ENCODE data around the gene SLC12A1.

The SLC12A1 gene

DNA sequence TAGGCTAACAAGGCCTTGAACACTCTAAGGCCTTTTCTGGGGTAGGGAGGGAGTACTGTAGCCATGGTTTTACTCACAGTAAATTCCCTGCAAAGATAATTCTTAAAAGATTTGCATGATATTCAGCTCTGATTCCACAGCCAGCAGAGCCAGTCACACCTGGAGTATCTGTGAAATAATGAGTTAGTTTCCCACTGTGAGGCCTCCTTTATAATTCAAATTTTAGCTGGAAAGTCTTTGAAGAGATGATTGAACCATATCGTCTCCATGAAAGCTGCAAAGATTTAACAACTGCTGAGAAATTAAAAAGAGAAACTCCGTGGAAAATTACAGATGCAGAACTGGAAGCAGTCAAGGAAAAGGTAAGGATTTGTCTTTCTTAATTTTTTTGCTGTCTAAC, 92.8 kb downstream of the SLC12A1 start:
- 2% methylated on average over 2 of the region's 2 CpGs for WGBS, 2 experiments
- no peak overlapping the region for H3K27ac ChIP-seq (ENCODE audit: insufficient read depth, low read depth, low read length, poor library complexity, severe bottlenecking)
- no peaks in the 10 kb centered on the region for H3K27me3 ChIP-seq (ENCODE audit: control insufficient read depth, insufficient read depth, low read length, poor library complexity, severe bottlenecking)
- H3K4me3 ChIP-seq (ENCODE audit: insufficient read depth, low read depth, low read length) = no peak overlapping the region
- H3K4me1 ChIP-seq (ENCODE audit: control insufficient read depth, insufficient read depth, low read length) = no peaks in the 10 kb centered on the region
- no peaks in the 10 kb centered on the region for H3K9me3 ChIP-seq (ENCODE audit: control insufficient read depth, low read length)
- no peaks in the 10 kb centered on the region for H3K36me3 ChIP-seq (ENCODE audit: control insufficient read depth, insufficient read depth, low read length)

DNA sequence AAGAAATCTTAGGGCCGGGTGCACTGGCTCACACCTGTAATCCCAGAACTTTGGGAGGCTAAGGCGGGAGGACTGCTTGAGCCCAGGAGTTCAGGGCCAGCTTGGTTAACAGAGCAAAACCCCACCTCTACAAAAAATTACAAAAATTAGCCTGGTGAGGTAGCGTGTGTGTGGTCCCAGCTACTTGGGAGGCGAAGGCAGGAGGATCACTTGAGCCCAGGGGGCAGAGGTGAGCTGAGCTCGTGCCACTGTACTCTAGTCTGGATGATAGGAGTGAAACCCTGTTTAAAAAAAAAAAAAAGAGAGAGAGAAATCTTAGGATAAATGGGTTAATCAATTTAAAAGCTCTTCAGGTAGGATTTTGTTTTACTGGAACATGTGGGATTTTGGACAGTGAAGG, 93.9 kb downstream of the SLC12A1 start:
- Histone ChIP-seq H3K4me1 (ENCODE audit: control insufficient read depth, insufficient read depth, low read length) (no peaks in the 10 kb centered on the region), H3K27me3 (ENCODE audit: control insufficient read depth, insufficient read depth, low read length, poor library complexity, severe bottlenecking) (no peaks in the 10 kb centered on the region), H3K36me3 (ENCODE audit: control insufficient read depth, insufficient read depth, low read length) (no peaks in the 10 kb centered on the region), H3K27ac (ENCODE audit: insufficient read depth, low read depth, low read length, poor library complexity, severe bottlenecking) (no peak overlapping the region), H3K9me3 (ENCODE audit: control insufficient read depth, low read length) (no peaks in the 10 kb centered on the region), H3K4me3 (ENCODE audit: insufficient read depth, low read depth, low read length) (no peak overlapping the region)
- 53 to 67% methylated on average over 5 of the region's 5 CpGs for WGBS, 2 experiments

DNA sequence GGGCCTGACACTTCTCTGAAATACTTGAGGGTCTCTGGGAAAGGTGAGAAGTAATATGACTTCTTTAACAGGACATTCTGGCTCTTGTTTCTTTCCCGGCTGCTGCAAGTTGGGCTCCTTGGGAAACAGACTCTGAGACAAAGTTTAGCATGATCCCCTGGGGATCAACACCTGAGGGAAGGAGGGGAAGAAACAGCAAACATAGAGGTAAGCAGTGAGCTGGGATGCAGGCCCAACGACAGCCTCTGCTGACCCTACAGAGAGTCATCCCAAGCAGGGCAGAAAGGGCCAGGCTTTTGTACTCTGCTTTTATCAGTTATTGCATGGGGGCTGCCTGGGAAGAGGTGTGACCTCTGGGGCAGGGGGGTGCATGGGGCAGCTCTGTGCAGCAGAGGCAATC, 98.3 kb downstream of the SLC12A1 start:
- no peaks in the 10 kb centered on the region for H3K36me3 ChIP-seq (ENCODE audit: control insufficient read depth, insufficient read depth, low read length)
- no peaks in the 10 kb centered on the region for H3K27me3 ChIP-seq (ENCODE audit: control insufficient read depth, insufficient read depth, low read length, poor library complexity, severe bottlenecking)
- no peak overlapping the region for H3K4me3 ChIP-seq (ENCODE audit: insufficient read depth, low read depth, low read length)
- H3K4me1 ChIP-seq (ENCODE audit: control insufficient read depth, insufficient read depth, low read length) = no peaks in the 10 kb centered on the region
- H3K27ac ChIP-seq (ENCODE audit: insufficient read depth, low read depth, low read length, poor library complexity, severe bottlenecking) = no peak overlapping the region
- WGBS, 2 experiments = 62 to 66% methylated on average over 2 of the region's 2 CpGs
- H3K9me3 ChIP-seq (ENCODE audit: control insufficient read depth, low read length) = no peaks in the 10 kb centered on the region

DNA sequence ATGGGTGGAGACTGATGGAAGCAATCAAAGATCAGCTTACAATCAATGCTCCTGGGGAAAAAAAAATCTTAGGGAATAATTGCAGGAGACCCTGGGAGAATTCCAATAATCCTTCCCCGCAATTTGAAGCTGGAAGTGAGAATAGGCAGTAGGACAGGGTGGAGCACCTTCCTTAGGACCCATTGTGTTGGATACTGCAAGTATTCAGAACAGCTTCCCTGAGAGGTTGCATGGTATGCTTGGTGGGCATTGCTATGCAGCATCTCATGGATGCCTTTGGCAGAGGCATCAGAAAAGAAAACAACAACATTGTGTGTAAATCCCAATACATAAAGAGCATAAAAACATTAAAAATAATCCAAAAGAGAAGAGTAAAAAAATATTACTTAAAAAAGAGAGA, 100.5 kb downstream of the SLC12A1 start:
- no peak overlapping the region for H3K4me3 ChIP-seq (ENCODE audit: insufficient read depth, low read depth, low read length)
- WGBS, 2 experiments = 62 to 75% methylated on average over 1 of the region's 1 CpG
- no peak overlapping the region for H3K27ac ChIP-seq (ENCODE audit: insufficient read depth, low read depth, low read length, poor library complexity, severe bottlenecking)
- H3K4me1 ChIP-seq (ENCODE audit: control insufficient read depth, insufficient read depth, low read length) = no peaks in the 10 kb centered on the region
- no peaks in the 10 kb centered on the region for H3K9me3 ChIP-seq (ENCODE audit: control insufficient read depth, low read length)
- no peaks in the 10 kb centered on the region for H3K27me3 ChIP-seq (ENCODE audit: control insufficient read depth, insufficient read depth, low read length, poor library complexity, severe bottlenecking)
- H3K36me3 ChIP-seq (ENCODE audit: control insufficient read depth, insufficient read depth, low read length) = no peaks in the 10 kb centered on the region

DNA sequence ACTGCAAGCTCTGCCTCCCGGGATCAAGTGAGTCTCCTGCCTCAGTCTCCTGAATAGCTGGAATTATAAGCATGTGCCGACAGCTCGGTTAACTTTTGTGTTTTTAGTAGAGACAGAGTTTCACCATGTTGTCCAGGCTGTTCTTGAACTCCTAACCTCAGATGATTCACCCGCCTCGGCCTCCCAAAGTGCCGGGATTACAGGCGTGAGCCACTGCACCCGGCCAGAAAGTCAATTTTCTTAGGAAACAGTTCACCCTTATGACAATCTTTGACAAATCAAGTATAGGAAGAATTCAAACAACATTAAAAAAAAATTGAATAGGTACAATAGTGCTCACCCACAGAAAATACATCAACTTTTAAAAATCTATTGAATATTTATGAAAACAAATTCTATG, 101.5 kb downstream of the SLC12A1 start:
- Histone ChIP-seq H3K36me3 (ENCODE audit: control insufficient read depth, insufficient read depth, low read length) (no peaks in the 10 kb centered on the region), H3K9me3 (ENCODE audit: control insufficient read depth, low read length) (no peaks in the 10 kb centered on the region), H3K4me1 (ENCODE audit: control insufficient read depth, insufficient read depth, low read length) (no peaks in the 10 kb centered on the region), H3K27ac (ENCODE audit: insufficient read depth, low read depth, low read length, poor library complexity, severe bottlenecking) (no peak overlapping the region), H3K27me3 (ENCODE audit: control insufficient read depth, insufficient read depth, low read length, poor library complexity, severe bottlenecking) (no peaks in the 10 kb centered on the region), H3K4me3 (ENCODE audit: insufficient read depth, low read depth, low read length) (no peak overlapping the region)
- 92 to 93% methylated on average over 8 of the region's 8 CpGs for WGBS, 2 experiments

DNA sequence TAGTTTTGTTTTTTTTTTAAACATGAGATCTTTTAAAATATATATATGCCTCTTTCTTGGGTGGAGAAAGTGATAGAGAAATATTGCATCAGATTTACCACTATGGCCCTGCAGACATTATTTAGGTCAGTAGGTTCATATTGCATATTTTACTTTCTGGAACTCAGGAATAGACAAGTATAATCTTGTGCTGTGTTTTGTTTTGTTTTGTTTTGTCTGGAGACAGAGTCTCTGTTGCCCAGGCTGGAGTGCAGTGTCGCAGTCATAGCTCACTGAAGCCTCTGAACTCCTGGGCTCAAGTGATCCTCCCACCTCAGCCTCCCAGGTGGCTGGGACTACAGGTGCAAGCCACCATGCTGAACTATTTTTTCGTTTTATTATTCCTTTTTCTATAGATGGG, 103.6 kb downstream of the SLC12A1 start:
- H3K27me3 ChIP-seq (ENCODE audit: control insufficient read depth, insufficient read depth, low read length, poor library complexity, severe bottlenecking) = no peaks in the 10 kb centered on the region
- H3K4me1 ChIP-seq (ENCODE audit: control insufficient read depth, insufficient read depth, low read length) = no peaks in the 10 kb centered on the region
- 92 to 94% methylated on average over 2 of the region's 2 CpGs for whole genome bisulfite sequencing, 2 experiments
- H3K36me3 ChIP-seq (ENCODE audit: control insufficient read depth, insufficient read depth, low read length) = no peaks in the 10 kb centered on the region
- H3K9me3 ChIP-seq (ENCODE audit: control insufficient read depth, low read length) = no peaks in the 10 kb centered on the region
- no peak overlapping the region for H3K27ac ChIP-seq (ENCODE audit: insufficient read depth, low read depth, low read length, poor library complexity, severe bottlenecking)
- no peak overlapping the region for H3K4me3 ChIP-seq (ENCODE audit: insufficient read depth, low read depth, low read length)

DNA sequence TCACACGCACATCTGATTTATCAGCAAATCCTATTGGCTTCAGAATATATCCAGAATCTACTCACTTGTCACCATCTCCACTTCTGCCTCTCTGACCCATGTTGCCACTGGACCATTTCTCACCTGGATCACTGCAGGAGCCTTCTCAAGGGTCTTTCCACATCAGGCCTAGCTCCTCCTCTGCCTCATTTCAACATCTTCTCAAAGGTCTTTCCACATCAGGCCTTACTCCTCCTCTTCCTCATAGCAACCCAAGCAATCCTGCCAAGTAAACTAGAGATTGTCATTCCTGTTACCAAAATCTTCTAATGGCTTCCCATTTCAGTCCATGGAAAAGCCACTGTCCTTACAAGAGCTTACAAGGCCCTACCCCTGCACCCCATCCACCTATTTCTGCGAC, 107.1 kb downstream of the SLC12A1 start:
- 93 to 95% methylated on average over 2 of the region's 2 CpGs for WGBS, 2 experiments
- no peaks in the 10 kb centered on the region for H3K4me1 ChIP-seq (ENCODE audit: control insufficient read depth, insufficient read depth, low read length)
- H3K27ac ChIP-seq (ENCODE audit: insufficient read depth, low read depth, low read length, poor library complexity, severe bottlenecking) = no peak overlapping the region
- H3K9me3 ChIP-seq (ENCODE audit: control insufficient read depth, low read length) = no peaks in the 10 kb centered on the region
- no peak overlapping the region for H3K4me3 ChIP-seq (ENCODE audit: insufficient read depth, low read depth, low read length)
- no peaks in the 10 kb centered on the region for H3K36me3 ChIP-seq (ENCODE audit: control insufficient read depth, insufficient read depth, low read length)
- H3K27me3 ChIP-seq (ENCODE audit: control insufficient read depth, insufficient read depth, low read length, poor library complexity, severe bottlenecking) = no peaks in the 10 kb centered on the region

DNA sequence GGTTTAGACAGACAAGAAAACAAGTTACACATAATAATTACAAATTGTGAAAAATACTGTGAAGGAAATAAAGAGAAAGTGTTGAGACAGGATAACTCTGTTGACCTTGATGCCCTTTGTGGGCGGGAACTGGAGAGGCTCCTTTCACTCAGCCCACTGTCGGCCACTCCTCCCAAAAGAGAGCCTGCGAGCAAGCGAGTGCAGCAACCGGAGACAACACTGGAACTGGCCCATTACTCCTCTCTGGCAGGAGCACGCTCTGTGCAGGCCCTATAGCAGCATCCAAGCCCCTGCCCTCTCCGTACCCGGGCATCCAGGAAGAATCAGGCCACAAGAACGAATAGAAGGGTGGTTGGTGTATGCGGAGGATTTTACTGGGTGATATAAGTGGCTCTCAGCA, 108.9 kb downstream of the SLC12A1 start:
- no peaks in the 10 kb centered on the region for H3K4me1 ChIP-seq (ENCODE audit: control insufficient read depth, insufficient read depth, low read length)
- no peaks in the 10 kb centered on the region for H3K36me3 ChIP-seq (ENCODE audit: control insufficient read depth, insufficient read depth, low read length)
- H3K4me3 ChIP-seq (ENCODE audit: insufficient read depth, low read depth, low read length) = no peak overlapping the region
- H3K9me3 ChIP-seq (ENCODE audit: control insufficient read depth, low read length) = no peaks in the 10 kb centered on the region
- H3K27me3 ChIP-seq (ENCODE audit: control insufficient read depth, insufficient read depth, low read length, poor library complexity, severe bottlenecking) = no peaks in the 10 kb centered on the region
- no peak overlapping the region for H3K27ac ChIP-seq (ENCODE audit: insufficient read depth, low read depth, low read length, poor library complexity, severe bottlenecking)
- 70% methylated on average over 10 of the region's 10 CpGs for WGBS, 2 experiments

DNA sequence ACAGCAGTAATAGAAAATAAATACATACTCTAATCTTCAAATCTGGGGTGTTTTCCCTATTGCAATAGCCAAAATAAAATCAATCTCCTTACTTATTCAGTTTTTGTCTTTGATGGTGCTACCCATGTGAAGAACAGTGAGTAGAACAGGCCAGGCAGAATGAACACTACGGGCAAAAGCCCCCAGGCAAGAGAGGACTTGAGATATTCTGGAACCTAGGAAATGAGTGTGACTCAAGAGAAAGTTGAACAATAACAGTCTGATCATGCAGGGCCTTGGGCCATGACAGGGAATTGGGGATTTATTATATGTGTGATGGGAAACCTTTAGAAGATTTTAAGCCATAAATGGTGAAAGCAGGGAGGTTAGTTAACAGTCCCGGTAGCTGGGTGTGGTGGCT, 111.1 kb downstream of the SLC12A1 start:
- H3K4me1 ChIP-seq (ENCODE audit: control insufficient read depth, insufficient read depth, low read length) = no peaks in the 10 kb centered on the region
- 96 to 97% methylated on average over 2 of the region's 2 CpGs for WGBS, 2 experiments
- no peaks in the 10 kb centered on the region for H3K36me3 ChIP-seq (ENCODE audit: control insufficient read depth, insufficient read depth, low read length)
- H3K4me3 ChIP-seq (ENCODE audit: insufficient read depth, low read depth, low read length) = no peak overlapping the region
- H3K27ac ChIP-seq (ENCODE audit: insufficient read depth, low read depth, low read length, poor library complexity, severe bottlenecking) = no peak overlapping the region
- no peaks in the 10 kb centered on the region for H3K9me3 ChIP-seq (ENCODE audit: control insufficient read depth, low read length)
- no peaks in the 10 kb centered on the region for H3K27me3 ChIP-seq (ENCODE audit: control insufficient read depth, insufficient read depth, low read length, poor library complexity, severe bottlenecking)

DNA sequence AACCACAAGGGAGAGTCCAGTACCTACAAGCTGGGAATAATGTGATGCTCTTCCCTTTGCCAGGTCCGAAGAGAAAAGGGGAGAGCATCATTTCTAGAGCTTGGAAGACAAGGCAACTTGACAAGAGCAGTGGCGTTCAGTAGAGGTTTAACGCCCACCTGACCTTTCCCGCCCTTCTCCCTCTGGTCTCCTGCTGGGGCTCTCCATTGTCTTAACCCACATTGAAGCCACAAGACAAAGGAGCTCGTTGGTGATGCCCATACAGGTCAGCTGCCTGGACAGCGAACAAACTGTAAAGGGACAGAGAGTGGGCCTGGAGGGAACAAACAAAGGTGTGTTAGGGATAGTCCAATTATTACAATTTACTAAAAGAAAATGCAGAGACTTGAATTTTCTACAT, 112.0 kb downstream of the SLC12A1 start:
- Histone ChIP-seq H3K36me3 (ENCODE audit: control insufficient read depth, insufficient read depth, low read length) (no peaks in the 10 kb centered on the region), H3K9me3 (ENCODE audit: control insufficient read depth, low read length) (no peaks in the 10 kb centered on the region), H3K27ac (ENCODE audit: insufficient read depth, low read depth, low read length, poor library complexity, severe bottlenecking) (no peak overlapping the region), H3K4me1 (ENCODE audit: control insufficient read depth, insufficient read depth, low read length) (no peaks in the 10 kb centered on the region), H3K27me3 (ENCODE audit: control insufficient read depth, insufficient read depth, low read length, poor library complexity, severe bottlenecking) (no peaks in the 10 kb centered on the region), H3K4me3 (ENCODE audit: insufficient read depth, low read depth, low read length) (no peak overlapping the region)
- WGBS, 2 experiments = 21 to 32% methylated on average over 5 to 6 of the region's 6 CpGs

DNA sequence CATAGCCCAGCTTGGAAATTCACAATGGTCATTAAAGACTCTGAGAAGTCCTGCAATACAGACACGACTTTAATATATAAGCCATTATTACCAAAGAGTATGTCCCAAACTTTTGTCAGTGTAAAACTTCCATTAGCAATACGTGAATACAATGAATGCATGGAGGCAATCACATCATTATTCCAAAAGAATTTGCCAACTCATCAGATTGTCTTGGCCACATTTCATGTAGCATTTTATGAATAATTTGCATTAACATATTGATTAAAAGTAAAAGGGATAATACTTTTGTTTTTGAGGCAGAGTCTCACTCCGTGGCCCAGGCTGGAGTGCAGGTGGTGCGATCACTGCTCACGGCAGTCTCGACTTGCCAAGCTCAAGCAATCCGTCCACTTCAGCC, 117.2 kb downstream of the SLC12A1 start:
- H3K9me3 ChIP-seq (ENCODE audit: control insufficient read depth, low read length) = no peaks in the 10 kb centered on the region
- H3K4me3 ChIP-seq (ENCODE audit: insufficient read depth, low read depth, low read length) = no peak overlapping the region
- H3K27me3 ChIP-seq (ENCODE audit: control insufficient read depth, insufficient read depth, low read length, poor library complexity, severe bottlenecking) = no peaks in the 10 kb centered on the region
- H3K4me1 ChIP-seq (ENCODE audit: control insufficient read depth, insufficient read depth, low read length) = no peaks in the 10 kb centered on the region
- WGBS, 2 experiments = 95 to 96% methylated on average over 7 of the region's 7 CpGs
- no peak overlapping the region for H3K27ac ChIP-seq (ENCODE audit: insufficient read depth, low read depth, low read length, poor library complexity, severe bottlenecking)
- no peaks in the 10 kb centered on the region for H3K36me3 ChIP-seq (ENCODE audit: control insufficient read depth, insufficient read depth, low read length)

Data from ectodermal cell (in vitro differentiated cells).